Left lung (tissue), 10 donors: ENCODE measurements around the gene ZNF296. TPM values are rescaled to one million over a fixed set of nuclear protein-coding genes. Genes with fewer than 3 reads are reported as not detected.
A peak's percentile ranks its signal among the peaks of the same experiment; 100 is the strongest.

Source experiments
- ATAC-seq: fragments of 200-7000 bp; cut with Tn5 transposase; one replicate; pipeline ENCODE4 v1.9.1; 2020; ENCODE audit warnings: moderate library complexity
- DNase-seq, 4 donors: peaks; one replicate each; pipeline ENCODE4 v3.0.0-alpha.2; 2013 to 2020
- H3K27ac ChIP-seq, 2 donors: fragments of 200-600 bp; sonication (generic) in 1 of 2; one replicate each; pipeline versions ENCODE4 v1.5.0 to v1.8.0; 2020 to 2021
- H3K27me3 ChIP-seq, 2 donors: fragments of 200-600 bp; sonication (generic) in 1 of 2; one replicate each; pipeline versions ENCODE4 v1.5.0 to v1.8.0; 2020 to 2021
- H3K36me3 ChIP-seq, 2 donors: fragments of 200-600 bp; sonication (generic) in 1 of 2; one replicate each; pipeline versions ENCODE4 v1.5.0 to v1.8.0; 2020 to 2021
- H3K4me1 ChIP-seq, 2 donors: fragments of 200-600 bp; one replicate each; pipeline ENCODE4 v1.8.0; 2021
- H3K4me3 ChIP-seq, 2 donors: fragments of 200-600 bp; sonication (generic) in 1 of 2; one replicate each; pipeline versions ENCODE4 v1.5.0 to v1.8.0; 2020 to 2021; ENCODE audit warnings: mild to moderate bottlenecking in 1 of 2
- H3K9me3 ChIP-seq, 2 donors: fragments of 200-600 bp; sonication (generic) in 1 of 2; one replicate each; pipeline versions ENCODE4 v1.5.0 to v1.8.0; 2020 to 2021
- CTCF ChIP-seq, 2 donors: fragments of 200-600 bp; sonication (generic) in 1 of 2; IDR thresholded peaks; one replicate each; pipeline versions ENCODE4 v1.5.0 to v1.8.0; 2021; ENCODE audit warnings: antibody characterized with exemption in 2 of 2
- intact Hi-C, 2 donors: fragments of 100-400 bp; cut with DNase I; formaldehyde crosslinking; loops; one replicate each; pipeline versions ENCODE4 v1.11.2 to v1.14.2; 2022
- polyA plus RNA-seq, 6 donors: library from polyadenylated mRNA; unstranded; fragments of 120-200 nt; gene quantifications; one replicate each; pipeline ENCODE4 v1.2.1, GENCODE V29; 2013; ENCODE audit not compliant: insufficient read length in 6 of 6
- total RNA-seq, 2 donors: library from RNA; stranded (reverse); fragmentation: NEBNext Ultra II Directional; extraction: Animal tissue kit (Norgen Biotek cat#: 25700); gene quantifications; one replicate each; pipeline ENCODE4 v1.2.1, GENCODE V29; 2021
- donor health status: DM: no; HTN: yes; CAD: no.
- donor health status: DM: no; HTN: no; CAD: no.

Gene ZNF296
- total and polyA plus RNA-seq, 8 donors = 0.43 to 2.0 (median 1.0) TPM

- DNase-seq (no peak), ATAC-seq (no peak)
- Histone ChIP-seq H3K4me3 (no peak overlapping the region), H3K27me3 (no peaks in the 10 kb centered on the region), H3K36me3 (peaks cover 0 to 3% of the 10 kb centered on the region in 2 donors), H3K9me3 (no peaks in the 10 kb centered on the region), H3K27ac (no peak overlapping the region), H3K4me1 (peaks cover 12 to 73% of the 10 kb centered on the region in 2 donors)
- TF ChIP-seq CTCF (IDR thresholded peaks at IDR 0.05) = no peak
- intact Hi-C loops = no loop called here
Observed at GRCh38 chr19:45117671-45118070, 41.4 kb upstream of the ZNF296 start.

GRCh38 chr19:45117167-45117594, 40.9 kb upstream of the ZNF296 start:
- intact Hi-C loops = no loop called here
- ATAC-seq (peak; percentile 28), DNase-seq (peak in 1 of 4 donors; percentile 48)
- no peak overlapping the region for H3K27ac ChIP-seq
- no peaks in the 10 kb centered on the region for H3K9me3 ChIP-seq
- H3K27me3 ChIP-seq = no peaks in the 10 kb centered on the region
- H3K36me3 ChIP-seq = peaks cover 0 to 3% of the 10 kb centered on the region in 2 donors
- no peak overlapping the region for H3K4me3 ChIP-seq
- H3K4me1 ChIP-seq = peaks cover 12 to 73% of the 10 kb centered on the region in 2 donors
- no peak for TF ChIP-seq CTCF (IDR thresholded peaks at IDR 0.05)

GRCh38 chr19:45115809-45116615, 39.7 kb upstream of the ZNF296 start:
- ATAC-seq = no peak
- DNase-seq = no peak
- no peaks in the 10 kb centered on the region for H3K27me3 ChIP-seq
- no peak for TF ChIP-seq CTCF (IDR thresholded peaks at IDR 0.05)
- no peak overlapping the region for H3K4me3 ChIP-seq
- intact Hi-C loops = no loop called here
- peaks cover 0 to 3% of the 10 kb centered on the region in 2 donors for H3K36me3 ChIP-seq
- H3K9me3 ChIP-seq = no peaks in the 10 kb centered on the region
- peaks cover 12 to 79% of the 10 kb centered on the region in 2 donors for H3K4me1 ChIP-seq
- H3K27ac ChIP-seq = peak overlapping the region in 1 of 2 donors; percentile 59

DNA sequence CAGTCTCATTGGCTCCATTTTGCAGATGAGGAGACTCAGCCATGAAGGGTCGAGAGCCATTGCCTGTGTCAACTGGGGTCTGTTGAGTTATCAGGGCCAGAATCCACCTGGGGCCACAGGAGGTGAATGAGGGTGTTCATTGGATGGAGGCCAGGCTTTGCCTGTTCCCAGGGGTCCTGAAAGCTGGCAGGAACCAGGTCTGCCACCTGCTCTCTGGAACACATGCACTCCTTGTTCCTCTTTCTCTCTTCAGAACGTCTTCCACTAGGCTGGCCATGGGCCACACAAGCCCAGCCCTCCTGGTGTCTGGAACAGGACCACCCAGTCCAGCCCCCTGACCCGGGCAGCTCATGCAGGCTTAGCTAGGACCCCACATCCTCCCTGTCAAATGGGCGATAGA, 37.8 kb upstream of the ZNF296 start:
- no peaks in the 10 kb centered on the region for H3K27me3 ChIP-seq
- TF ChIP-seq CTCF (IDR thresholded peaks at IDR 0.05) = no peak
- H3K4me1 ChIP-seq = peaks cover 12 to 79% of the 10 kb centered on the region in 2 donors
- H3K27ac ChIP-seq = no peak overlapping the region
- H3K36me3 ChIP-seq = no peaks in the 10 kb centered on the region
- no peak for ATAC-seq
- DNase-seq = no peak
- intact Hi-C loops = no loop called here
- no peaks in the 10 kb centered on the region for H3K9me3 ChIP-seq
- no peak overlapping the region for H3K4me3 ChIP-seq

DNA sequence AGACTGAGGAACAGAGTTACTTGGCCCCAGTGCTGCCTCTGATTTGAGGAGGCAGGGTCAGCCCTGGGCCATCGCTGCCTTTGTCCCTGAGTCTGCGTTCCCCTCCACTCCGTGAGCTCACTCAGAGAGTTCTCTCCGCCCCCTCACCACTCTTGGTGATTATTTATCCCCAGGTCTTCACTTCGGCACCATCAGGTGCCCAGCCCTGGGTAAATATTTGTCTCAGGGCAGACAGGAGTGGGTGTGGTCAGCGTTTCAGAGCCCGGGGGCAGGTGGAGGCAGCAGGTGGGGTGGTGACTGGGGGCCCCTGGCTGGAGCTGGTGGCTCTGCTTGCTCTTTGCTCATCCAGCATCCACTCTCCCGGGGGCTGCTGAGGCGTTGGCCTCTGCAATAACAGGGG, 37.4 kb upstream of the ZNF296 start:
- Histone ChIP-seq H3K27ac (no peak overlapping the region), H3K4me1 (peaks cover 12 to 74% of the 10 kb centered on the region in 2 donors)

More for the DNA sequence above, 37.4 kb upstream of the ZNF296 start:
- Histone ChIP-seq H3K27me3 (no peaks in the 10 kb centered on the region), H3K36me3 (no peaks in the 10 kb centered on the region), H3K4me3 (no peak overlapping the region), H3K9me3 (no peaks in the 10 kb centered on the region)
- peak; percentile 86 for ATAC-seq
- peak in 1 of 4 donors; percentile 51 for DNase-seq
- TF ChIP-seq CTCF (IDR thresholded peaks at IDR 0.05) = no peak
- intact Hi-C loops = no loop called here
